ENCODE measurements around the gene HIVEP3.

DNA sequence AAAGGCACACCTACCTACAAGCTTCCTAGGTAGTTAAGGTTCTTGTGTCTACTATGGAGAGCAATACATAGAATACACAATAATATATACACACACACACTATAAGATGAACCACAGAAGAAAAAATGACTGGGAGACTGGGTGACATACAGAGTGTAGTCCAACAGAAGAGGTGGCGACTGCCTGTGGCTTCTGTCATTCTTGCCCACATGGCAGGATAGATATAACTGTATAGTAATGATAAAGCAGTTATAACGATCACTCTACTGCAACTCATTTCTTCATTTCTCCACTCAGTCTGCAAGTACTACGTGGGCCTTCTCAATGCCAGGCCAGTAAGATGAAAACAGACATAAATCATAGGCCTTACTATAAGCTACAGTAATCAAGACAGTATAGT, 320.4 kb downstream of the HIVEP3 start:
- TF ChIP-seq TAF1 (IDR thresholded peaks at IDR 0.05; ENCODE audit: low read depth) (no peak), ZBTB7A (IDR thresholded peaks at IDR 0.05; ENCODE audit: low read depth) (no peak), CEBPB (IDR thresholded peaks at IDR 0.05) (no peak), FOXM1 (IDR thresholded peaks at IDR 0.05; ENCODE audit: borderline replicate concordance, low read depth) (no peak), CREB1 (IDR thresholded peaks at IDR 0.05; ENCODE audit: low read depth) (no peak), EP300 (IDR thresholded peaks at IDR 0.05; ENCODE audit: borderline replicate concordance) (no peak), TCF12 (IDR thresholded peaks at IDR 0.05; ENCODE audit: low read depth) (no peak), EGR1 (IDR thresholded peaks at IDR 0.05) (no peak), YY1 (IDR thresholded peaks at IDR 0.05; ENCODE audit: low read depth) (no peak)
- TF ChIP-seq, protein P1, sequence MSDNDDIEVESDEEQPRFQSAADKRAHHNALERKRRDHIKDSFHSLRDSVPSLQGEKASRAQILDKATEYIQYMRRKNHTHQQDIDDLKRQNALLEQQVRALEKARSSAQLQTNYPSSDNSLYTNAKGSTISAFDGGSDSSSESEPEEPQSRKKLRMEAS (IDR thresholded peaks at IDR 0.05) = no peak
- TF ChIP-seq, protein P2, sequence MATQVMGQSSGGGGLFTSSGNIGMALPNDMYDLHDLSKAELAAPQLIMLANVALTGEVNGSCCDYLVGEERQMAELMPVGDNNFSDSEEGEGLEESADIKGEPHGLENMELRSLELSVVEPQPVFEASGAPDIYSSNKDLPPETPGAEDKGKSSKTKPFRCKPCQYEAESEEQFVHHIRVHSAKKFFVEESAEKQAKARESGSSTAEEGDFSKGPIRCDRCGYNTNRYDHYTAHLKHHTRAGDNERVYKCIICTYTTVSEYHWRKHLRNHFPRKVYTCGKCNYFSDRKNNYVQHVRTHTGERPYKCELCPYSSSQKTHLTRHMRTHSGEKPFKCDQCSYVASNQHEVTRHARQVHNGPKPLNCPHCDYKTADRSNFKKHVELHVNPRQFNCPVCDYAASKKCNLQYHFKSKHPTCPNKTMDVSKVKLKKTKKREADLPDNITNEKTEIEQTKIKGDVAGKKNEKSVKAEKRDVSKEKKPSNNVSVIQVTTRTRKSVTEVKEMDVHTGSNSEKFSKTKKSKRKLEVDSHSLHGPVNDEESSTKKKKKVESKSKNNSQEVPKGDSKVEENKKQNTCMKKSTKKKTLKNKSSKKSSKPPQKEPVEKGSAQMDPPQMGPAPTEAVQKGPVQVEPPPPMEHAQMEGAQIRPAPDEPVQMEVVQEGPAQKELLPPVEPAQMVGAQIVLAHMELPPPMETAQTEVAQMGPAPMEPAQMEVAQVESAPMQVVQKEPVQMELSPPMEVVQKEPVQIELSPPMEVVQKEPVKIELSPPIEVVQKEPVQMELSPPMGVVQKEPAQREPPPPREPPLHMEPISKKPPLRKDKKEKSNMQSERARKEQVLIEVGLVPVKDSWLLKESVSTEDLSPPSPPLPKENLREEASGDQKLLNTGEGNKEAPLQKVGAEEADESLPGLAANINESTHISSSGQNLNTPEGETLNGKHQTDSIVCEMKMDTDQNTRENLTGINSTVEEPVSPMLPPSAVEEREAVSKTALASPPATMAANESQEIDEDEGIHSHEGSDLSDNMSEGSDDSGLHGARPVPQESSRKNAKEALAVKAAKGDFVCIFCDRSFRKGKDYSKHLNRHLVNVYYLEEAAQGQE (IDR thresholded peaks at IDR 0.05; ENCODE audit: low read depth) = no peak
